Activated T-cell treated with anti-CD3 and anti-CD28 coated beads, Interleukin-2, amount 50 U/mL, for 48 hours (primary cell): ENCODE results near the gene CCDC3.
"Not testable (repeated sequence)": the region's sequence is repeated elsewhere in the genome, so short reads cannot be mapped to it uniquely, and the experiment has no call there.

Experiments
- DNase-seq, 2 experiments: peaks; one replicate each; pipeline ENCODE4 v3.0.0-alpha.2; 2020

The CCDC3 gene

DNA sequence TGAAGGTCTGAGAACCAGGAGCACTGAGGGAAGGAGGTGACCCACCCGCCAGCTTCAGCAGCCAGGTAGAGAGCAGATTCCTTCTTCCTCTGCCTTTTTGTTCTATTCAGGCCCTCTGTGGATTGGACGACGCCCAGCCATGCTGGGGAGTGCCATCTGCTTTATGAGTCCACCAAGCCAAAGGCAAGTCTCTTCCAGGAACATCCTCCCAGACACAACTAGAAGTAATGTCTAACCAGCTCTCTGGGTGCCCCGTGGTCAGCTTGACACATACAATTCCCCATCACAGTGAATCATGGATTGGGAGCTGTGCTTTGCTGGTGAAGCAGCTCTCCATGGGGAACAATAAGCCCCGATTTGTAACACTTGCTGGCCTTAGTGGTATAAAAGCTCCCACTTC, 125.2 kb downstream of the CCDC3 start:
- DNase-seq, result no peak

DNA sequence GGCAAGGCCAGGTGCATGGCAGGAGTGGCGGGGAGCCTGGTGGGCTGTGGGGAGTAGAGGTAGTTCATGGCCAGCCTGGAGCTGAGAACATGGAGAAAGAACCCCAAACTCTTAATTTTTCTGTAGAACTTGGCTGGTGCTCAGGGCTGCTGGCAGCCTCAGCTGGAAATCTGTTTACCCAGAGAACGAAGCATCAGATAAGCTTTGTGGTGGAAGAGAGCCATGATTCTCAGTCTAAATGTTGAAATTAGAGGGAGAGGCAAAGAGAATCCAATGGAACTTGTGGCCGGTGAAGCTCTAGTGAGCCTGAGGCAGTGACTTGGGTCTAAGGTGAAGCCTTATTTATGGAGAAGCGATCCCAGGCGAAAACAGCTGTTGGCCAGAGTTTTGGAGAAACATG, 126.4 kb downstream of the CCDC3 start:
- no peak for DNase-seq

DNA sequence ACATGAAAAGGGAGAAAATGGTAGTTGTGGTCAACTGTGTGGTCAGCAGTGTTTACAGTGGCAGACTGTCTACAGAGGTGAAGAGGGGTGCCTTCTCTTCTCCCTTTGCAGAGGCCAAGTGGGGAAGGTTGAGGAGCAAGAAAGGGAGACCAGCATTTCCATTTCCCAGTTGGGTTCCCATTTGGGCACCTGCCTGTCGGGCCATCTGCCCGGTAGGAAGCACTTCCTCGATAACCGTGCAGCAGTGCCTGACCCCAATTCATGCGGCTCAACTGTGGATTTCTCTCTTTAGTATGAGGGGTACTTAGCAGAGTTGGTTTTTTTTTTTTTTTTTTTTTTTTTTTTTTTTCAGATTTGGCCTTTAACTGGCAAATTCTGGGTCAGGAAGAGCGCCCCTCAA, 127.0 kb downstream of the CCDC3 start:
- no peak for DNase-seq

DNA sequence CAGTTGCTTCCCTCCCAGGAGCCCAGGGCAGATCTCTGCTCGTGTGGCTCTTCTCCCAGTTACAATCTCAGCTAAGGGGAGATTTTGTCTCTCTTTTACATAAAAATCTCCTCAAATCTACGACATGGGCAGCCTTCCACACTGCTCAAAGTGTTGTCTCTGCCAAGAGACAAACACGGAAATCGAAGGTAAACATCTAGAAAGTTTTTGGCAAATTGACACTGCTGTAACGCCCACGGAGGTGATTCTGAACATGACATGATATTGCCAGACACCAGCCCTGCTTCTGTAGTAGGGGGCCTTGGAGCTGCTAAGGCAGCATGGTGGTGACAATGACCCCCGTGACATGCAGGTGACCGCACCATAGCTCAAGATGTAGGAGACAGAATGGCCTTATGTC, 128.3 kb downstream of the CCDC3 start:
- no peak for DNase-seq

DNA sequence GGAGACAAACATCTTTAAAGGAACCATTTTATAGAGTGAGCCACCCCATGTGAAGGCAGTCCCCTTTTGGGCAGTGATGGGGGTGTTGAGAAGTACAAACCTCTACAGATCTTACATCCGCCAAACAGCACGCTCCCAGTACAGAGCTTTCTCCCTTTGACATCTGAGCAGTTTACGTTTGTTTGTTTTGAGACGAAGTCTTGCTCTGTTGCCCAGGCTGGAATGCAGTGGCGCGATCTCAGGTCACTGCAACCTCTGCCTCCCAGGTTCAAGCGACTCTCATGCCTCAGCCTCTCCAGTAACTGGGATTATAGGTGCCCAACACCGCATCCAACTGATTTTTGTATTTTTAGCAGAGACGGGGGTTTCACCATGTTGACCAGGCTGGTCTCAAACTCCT, 128.9 kb downstream of the CCDC3 start:
- no peak for DNase-seq

DNA sequence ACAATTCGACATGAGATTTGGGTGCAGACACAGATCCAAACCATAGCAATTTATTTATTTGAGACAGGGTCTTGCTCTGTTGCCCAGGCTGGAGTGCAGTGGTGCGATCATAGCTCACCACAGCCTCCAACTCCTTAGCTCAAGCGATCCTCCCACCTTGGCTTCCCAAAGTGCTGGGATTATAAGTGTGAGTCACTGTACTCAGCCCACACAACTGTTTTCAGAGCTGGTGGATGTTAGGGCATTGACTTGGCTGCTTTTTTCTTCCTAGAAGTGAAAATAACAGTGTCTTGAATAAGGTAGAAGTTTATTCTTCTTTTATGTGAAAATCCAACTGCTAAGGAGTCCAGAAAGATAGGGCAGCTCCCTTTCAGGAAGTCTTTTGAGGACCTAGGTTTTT, 132.1 kb downstream of the CCDC3 start:
- no peak for DNase-seq

DNA sequence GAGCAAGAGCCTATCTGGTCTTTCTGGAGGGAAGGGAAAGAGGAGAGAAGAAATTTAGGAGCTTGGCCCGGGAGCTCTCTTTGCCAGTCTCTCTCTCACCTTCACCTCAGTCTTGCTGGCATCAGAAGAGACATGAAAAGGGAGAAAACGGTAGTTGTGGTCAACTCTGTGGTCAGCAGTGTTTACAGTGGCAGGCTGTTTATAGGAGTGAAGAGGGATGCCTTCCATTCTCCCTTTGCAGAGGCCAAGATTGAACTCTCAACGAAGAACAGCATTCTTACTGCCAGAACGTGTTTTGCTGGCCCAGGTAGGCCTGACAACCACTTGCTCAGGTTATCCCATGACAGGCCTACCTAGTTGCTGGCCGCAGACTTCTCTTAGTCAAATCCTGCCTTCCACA, 133.3 kb downstream of the CCDC3 start:
- DNase-seq, result no peak

DNA sequence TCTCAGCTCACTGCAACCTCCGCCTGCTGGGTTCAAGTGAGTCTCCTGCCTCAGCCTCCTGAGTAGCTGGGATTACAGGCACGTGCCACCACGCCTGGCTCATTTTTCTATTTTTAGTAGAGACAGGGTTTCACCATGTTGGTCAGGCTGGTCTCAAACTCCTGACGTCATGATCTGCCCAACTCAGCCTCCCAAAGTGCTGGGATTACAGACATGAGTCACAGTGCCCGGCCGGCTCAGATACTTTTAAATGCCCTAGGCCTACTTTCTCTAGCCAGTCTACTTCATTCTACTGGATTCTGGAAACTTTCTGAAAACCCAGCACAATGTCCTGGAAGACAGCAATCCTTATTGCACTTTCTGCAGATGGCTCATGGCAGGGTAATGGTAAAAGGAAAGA, 136.0 kb downstream of the CCDC3 start:
- not testable (repeated sequence) for DNase-seq

DNA sequence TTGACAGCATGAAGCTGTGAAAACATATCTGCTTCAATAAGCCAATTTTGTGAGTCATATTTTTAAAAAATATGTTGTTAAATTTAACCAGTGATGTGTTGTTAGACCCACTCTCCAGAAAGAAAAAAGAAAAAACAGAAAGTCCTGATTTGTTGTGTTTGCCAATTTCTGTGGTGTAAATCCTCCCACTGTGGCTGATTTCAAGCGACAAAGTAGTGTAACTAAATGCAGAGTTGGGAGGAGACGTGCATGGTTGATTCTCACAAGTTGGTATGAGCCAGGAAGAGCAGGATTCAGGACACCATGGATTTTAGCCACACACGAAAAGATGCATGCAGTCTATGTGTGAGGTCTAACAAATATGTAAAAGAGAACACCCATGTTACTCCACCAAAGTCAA, 139.1 kb downstream of the CCDC3 start:
- no peak for DNase-seq

DNA sequence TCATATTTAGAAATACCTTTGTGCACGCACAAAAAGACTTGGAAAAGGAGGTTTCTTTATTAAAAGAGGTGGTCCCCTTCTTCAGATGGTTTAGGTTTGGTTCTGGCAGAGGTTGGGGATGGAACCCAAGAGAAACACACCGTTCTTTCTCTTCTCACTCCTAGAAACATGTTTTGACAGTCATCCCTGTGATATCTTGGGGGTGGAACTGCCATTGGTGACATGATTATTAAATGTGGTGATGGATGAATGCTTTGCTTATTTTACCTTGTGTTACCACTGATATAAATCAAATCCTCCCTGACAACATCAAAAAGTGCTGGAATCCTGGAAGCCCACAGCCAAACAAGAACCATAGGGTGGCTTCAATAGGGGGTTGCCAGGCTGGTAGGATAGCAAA, 146.5 kb downstream of the CCDC3 start:
- DNase-seq, result no peak

DNA sequence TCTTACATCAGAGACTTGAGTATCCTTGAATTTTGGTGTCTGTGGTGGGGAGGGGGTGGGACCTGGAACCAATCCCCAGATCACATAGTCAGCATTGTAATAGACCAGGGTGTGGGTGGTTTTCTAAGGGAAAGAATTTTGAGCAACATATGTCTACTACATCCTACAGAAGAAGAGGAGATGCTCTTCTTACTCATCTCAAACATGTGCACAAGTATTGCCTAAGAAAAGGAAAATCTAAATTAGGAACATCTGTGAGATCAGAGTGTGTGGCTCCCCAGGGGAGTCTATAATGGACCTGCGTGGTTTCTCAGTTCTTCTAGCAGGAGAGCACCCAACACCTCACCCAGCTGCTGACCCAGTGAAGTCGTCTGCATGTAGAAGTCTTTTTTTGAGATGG, 148.8 kb downstream of the CCDC3 start:
- DNase-seq, result no peak

DNA sequence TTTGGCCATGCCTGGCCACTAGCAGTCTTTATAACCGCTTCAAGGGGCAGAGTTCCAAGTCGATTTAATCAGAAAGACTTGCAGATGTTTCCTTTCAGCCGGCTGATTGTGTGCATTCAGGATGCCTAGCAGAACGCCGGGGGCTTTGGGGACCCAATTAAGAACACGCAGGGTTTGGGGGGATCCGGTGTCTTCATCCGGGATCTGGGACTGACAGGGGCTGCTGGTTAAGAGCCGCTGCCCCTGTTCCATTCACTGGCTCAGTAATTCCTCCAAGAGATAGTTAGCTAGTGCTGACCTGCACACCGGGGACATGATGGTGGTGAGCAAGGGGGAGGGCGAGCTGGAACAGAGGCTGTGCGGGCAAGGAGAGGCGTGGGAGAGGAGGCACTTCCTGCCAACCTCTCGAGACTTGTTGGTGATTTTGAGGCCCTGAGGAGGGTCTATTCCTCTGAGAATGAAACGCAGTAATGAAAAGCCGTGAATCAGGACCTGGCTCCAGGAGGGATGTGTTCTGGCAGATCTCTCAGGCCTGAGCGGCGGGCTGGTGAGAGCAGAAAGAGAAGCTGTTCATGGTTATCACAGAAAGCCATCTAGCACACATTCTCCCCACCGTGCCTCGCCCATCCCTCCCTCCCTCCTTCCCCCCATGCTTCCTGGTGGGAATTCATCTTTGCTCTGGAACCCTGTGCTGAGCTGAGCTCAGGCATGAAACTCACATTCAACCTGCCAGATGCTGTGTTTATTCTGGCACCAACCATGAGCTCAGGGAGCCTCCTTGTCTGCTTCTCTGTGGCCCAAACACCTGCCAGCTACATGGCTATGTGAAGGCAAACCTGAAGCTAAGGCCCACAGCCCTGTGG, 152.0 kb downstream of the CCDC3 start:
- no peak for DNase-seq

DNA sequence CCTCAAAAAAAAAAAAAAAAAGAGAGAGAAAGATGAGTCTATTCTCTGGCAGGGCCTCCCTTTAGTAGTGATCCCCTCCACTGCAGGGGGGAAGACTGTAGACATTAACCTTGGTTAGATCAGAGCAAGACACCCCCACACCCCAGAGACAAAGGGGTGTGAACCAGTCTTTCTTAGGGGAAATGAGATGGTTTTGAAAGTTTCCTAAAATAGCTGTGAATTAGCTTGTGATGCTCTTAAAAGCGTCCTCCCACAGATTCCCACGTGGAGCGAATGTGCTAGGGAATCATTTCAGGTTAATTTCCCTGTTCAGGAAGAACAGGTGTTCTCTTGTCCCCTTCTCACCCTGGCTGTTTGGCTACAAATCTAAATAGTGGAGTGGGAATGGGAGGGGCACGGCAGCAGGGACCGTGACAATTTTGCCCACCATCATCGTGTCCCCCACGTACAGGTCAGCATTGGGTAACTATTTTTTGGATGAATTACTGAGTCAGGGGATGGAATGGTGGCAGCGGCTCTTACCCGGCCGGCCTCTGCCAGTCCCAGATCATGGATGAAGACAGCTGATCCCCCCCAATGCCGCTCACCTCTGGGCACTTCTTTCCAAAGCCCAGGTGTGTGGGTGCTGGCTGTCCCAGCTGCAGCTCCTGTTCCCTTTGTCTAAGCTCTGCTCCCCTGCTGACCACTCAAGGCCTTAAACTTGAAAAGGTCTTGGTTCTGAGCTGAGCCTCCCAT, 152.9 kb downstream of the CCDC3 start:
- DNase-seq, result no peak

DNA sequence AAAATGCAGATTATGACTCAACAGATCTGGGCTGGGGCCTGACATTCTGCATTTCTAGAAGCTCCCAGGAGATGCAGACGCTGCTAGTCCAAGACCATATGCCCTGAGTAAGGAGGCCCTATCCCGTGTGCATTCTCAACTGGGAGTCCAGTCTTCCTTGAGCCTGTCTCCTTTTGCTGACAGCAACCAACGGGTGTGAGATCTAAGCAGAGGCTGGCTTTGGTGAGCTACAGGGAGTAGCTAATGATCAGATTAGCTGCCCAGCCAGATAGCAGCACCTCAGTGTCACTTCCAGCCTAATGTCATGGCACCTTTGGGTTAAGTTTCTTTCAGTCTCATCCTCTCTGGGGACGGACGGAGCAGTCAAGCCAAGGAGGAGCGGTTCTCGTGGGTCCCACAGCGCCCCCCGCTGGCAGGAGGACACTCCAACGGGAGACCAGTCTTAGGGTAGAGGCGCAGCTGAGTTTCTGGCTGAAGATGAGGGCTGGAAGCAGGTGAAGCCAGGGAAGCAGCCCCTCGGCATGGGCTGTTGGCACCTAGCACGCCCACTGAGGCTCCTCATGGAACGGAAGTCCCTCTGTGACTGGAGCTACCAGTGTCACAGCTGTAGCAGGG, 154.0 kb downstream of the CCDC3 start:
- DNase-seq, result peak; percentile 64 to 65

DNA sequence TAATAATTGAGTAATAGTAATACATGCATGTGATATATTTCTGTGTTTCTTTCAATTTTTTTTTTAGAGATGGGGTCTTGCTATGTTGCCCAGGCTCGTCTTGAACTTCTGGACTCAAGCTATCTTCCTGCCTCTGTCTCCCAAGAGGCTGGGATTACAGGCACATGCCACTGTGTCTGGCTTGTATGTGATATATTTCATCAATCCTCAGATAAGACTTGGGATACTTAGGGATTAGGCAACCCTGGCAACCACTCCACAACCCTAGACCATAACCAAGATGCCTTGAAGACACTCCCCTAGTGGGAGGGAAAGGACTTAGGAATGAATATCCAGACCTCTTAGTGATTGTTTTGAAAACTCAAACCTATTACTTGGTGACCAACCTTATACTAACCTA, 154.8 kb downstream of the CCDC3 start:
- no peak for DNase-seq
